G401 (cell line): ENCODE data around the gene ZNF385A. TPM values are rescaled to one million over a fixed set of nuclear protein-coding genes. Genes with fewer than 3 reads are reported as not detected.
"Not testable (repeated sequence)": the region's sequence is repeated elsewhere in the genome, so short reads cannot be mapped to it uniquely, and the experiment has no call there.

Experiments used
- DNase-seq: peaks from one replicate; pipeline ENCODE4 v3.0.0-alpha.2; 2015; ENCODE audit warnings: low spot score
- in situ Hi-C: cut with HindIII; loops from 2 replicates; pipeline ENCODE4 v1.10.0; 2016; ENCODE audit warnings: low sequenced_read_pairs, mixed read lengths
- total RNA-seq: library from RNA; depleted of rRNA; stranded (reverse); fragments of >200 nt; shearing (Covaris generic); gene quantifications from 2 replicates; pipeline ENCODE4 v1.2.3, GENCODE V29; 2014

ZNF385A gene
- total RNA-seq, 1 experiment from 2014 or later = 8.6 TPM

- in situ Hi-C loops = no loop called here
- no peak for DNase-seq
Measured at GRCh38 chr12:54341378-54342300, 42.9 kb downstream of the ZNF385A start.

DNA sequence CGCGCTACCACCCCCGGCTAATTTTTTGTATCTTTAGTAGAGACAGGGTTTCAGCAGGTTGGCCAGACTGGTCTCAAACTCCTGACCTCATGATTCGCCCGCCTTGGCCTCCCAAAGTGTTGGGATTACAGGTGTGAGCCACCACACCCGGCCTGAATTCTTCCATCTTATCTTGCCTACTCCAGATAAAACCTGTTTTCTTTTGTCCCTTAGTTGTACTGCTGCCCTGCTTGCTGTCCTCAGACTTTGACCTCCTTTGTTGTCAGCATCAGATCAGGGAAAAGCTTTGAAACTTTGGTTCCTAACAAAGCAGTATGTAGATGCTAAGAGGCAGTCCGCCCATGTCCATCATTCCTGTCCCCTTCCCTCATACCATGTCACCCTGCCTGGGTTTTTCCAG lies 43.7 kb downstream of the ZNF385A start:
- in situ Hi-C loops = no loop called here
- no peak for DNase-seq

DNA sequence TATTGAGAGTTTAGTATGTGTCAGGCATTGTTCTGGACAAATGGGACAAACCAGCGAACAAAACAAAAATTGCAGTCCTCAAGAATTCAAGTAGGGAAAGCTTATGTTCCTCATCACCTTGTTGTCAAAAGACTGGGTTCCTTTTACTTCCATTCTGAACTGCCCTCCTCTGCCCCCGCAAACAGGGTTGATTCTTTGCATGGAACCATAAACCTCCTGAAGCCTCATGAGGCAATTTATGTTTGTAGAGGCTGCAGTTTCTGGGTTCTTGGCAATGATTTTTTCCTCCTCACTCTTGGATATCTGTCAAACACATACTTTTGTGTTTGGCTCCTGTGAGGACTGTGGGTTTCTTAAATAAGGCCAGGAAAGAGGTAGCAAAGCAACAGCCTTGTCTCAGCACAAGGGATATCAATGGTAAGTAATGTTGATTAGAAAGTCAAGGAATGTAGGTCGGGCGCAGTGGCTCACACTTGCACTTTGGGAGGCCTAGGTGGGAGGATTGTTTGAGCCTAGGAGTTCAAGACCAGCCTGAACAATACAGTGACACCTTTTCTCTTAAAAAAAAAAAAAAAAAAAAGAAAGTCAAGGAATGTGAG lies 45.7 kb downstream of the ZNF385A start:
- in situ Hi-C loops = no loop called here
- no peak for DNase-seq

DNA sequence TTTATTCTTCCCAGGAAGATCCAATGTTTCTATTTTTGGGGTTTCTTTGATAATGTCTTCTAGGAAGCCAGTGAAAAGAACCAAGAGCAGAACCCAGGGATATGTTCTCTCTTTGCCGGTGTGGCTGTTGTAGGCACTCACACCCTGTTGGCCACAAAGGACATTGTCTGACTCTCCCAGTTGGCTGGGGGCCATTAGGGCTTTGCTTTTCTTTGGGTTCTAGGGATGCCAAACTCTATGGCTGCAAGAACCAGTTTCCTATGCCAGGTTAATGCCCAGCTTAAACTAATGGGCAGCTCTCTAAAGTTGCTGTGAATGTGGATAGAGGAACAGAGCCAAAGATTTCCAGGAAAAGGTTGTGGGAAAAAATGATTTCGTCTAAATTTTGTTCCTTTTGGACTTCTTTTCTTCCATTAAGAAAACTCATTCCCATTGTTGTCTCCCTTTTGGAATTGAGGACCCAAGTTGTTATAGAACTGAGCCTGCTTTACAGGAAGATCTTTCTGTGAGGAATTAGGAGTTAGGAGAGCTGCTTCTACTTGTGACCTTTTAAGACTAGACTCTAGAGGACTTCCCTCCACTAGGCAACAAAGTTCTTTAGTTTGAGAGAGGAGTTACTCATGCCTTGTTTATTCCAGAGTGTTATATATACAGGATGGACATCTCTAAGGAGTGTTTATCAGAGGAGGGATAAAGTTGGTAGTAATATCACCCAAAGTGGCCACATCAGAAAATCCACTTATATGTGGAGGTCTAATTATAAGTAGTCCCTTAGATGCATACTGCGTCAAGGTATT lies 46.5 kb downstream of the ZNF385A start:
- in situ Hi-C loops = no loop called here
- no peak for DNase-seq

DNA sequence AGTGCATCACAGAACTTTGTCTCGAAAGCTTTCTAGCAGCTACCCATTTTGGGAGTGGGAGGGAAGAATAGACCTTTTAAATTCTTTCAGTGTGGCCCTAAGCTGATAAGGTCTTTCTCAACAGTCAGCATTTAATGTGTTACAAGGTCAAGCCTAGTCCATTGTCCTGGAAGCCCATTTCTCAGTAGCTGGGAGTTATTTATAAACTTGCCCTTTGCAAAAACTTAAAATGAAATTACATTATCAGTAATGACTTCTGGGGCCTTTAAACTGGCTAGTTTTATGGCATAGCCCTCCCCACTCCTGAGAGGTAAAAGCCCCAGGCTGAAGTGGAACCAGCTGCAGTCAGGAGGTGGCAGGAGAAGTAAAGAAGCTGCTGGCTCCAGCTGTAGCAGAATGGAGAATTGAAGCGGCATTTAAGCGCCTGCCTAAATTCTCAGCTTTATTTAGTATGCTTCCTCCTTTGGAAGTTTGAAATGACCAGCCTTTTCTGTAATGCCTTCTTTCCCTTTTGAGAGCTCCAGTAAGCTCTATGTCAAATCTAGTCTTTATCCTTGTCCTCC lies 47.2 kb downstream of the ZNF385A start:
- no peak for DNase-seq
- in situ Hi-C loops = no loop called here

GRCh38 chr12:54333420-54334034 lies 51.0 kb downstream of the ZNF385A start:
- in situ Hi-C loops = no loop called here
- no peak for DNase-seq

DNA sequence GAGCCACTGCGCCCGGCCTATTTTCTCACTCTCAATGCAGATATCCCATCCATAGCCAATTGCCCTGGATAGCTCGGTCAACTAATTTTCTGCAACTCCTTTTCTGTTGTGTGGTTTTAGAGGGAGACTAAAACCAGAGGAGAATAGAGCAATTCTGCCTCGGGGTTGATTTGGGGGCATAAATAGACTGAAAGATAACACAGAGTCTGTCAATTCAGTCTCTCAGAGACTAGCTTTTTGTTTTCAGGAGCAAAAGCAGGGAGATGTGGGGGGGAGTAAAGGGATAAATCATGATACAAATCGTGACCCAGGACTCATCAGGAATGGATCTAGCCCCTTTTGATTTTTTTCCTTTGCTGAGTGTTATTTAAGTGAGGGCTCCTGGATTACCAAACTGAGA lies 53.1 kb downstream of the ZNF385A start:
- no peak for DNase-seq
- in situ Hi-C loops = no loop called here

- in situ Hi-C loops = no loop called here
- no peak for DNase-seq
Measured at GRCh38 chr12:54330442-54330841, 54.1 kb downstream of the ZNF385A start.

- in situ Hi-C loops = loop anchor here (5.0 kb wide), 1 partner anchor 37 kb away; no protein-coding TSS in a partner anchor
- DNase-seq = peak; percentile 63
Measured at GRCh38 chr12:54329759-54330158, 54.8 kb downstream of the ZNF385A start.

GRCh38 chr12:54328595-54329337 lies 55.8 kb downstream of the ZNF385A start:
- DNase-seq = no peak
- in situ Hi-C loops = loop anchor here (5.0 kb wide), 1 partner anchor 36 kb away; no protein-coding TSS in a partner anchor

DNA sequence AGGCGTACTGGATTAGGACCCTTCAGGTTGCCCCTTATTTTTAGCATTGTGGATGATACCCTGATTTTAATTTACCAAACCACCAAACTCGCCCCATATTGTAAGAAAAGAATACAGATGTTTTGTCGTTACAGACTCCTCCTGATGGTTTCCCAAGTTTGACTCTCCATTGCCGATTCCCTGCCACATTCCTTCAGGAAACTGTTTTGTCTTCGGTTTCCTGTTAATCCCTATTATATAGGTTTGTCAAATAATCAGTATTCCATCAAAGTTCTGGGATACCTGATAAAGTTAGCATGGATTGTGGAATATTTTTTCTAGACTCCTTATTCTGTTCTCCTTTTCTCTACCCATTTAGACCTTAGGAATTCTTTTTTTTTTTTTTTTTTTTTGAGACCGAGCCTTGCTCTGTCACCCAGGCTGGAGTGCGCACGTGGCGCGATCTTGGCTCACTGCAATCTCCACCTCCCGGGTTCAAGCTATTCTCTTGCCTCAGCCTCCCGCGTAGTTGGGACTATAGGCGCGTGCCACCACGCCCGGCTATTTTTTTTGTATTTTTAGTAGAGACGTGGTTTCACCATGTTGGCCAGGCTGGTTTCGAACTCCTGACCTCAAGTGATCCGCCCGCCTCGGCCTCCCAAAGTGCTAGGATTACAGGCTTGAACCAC lies 59.0 kb downstream of the ZNF385A start:
- DNase-seq = not testable (repeated sequence)
- in situ Hi-C loops = loop anchor here (5.0 kb wide), 1 partner anchor 33 kb away; no protein-coding TSS in a partner anchor

GRCh38 chr12:54324617-54325441 lies 59.7 kb downstream of the ZNF385A start, which contains the start of gene COPZ1:
Gene COPZ1 (plus strand): TSS chr12:54325131. CDS start chr12:54325164, 33 bp downstream.
- DNase-seq = peak; percentile 100
- in situ Hi-C loops = loop anchor here (5.0 kb wide), 1 partner anchor 33 kb away; no protein-coding TSS in a partner anchor

- in situ Hi-C loops = no loop called here
Measured at GRCh38 chr12:54321363-54321762, 63.2 kb downstream of the ZNF385A start.

More at GRCh38 chr12:54321363-54321762, 63.2 kb downstream of the ZNF385A start:
- DNase-seq = no peak
